Upper lobe of left lung (tissue), 6 donors: Measurements from ENCODE around the gene KLHDC3. TPM values are rescaled to one million over a fixed set of nuclear protein-coding genes. Genes with fewer than 3 reads are reported as not detected.
"Not testable (repeated sequence)": the region's sequence is repeated elsewhere in the genome, so short reads cannot be mapped to it uniquely, and the experiment has no call there.

Experiments used
- ATAC-seq, 2 donors: fragments of 200-7000 bp; cut with Tn5 transposase; one replicate each; pipeline ENCODE4 v1.9.1; 2022; ENCODE audit warnings: mild to moderate bottlenecking in 2 of 2, moderate library complexity in 2 of 2; ENCODE audit not compliant: low FRiP score in 2 of 2
- DNase-seq, 2 donors: peaks; one replicate each; pipeline ENCODE4 v3.0.0-alpha.2; 2019 to 2020
- H3K27ac ChIP-seq, 4 donors: fragments of 200-600 bp; sonication (generic); one replicate each; pipeline ENCODE4 v1.5.1; 2016 to 2019
- H3K27me3 ChIP-seq, 4 donors: fragments of 200-600 bp; sonication (generic); one replicate each; pipeline ENCODE4 v1.5.1; 2017 to 2019
- H3K36me3 ChIP-seq, 4 donors: fragments of 200-600 bp; sonication (generic); one replicate each; pipeline ENCODE4 v1.5.1; 2016 to 2019
- H3K4me1 ChIP-seq, 4 donors: fragments of 200-600 bp; sonication (generic); one replicate each; pipeline ENCODE4 v1.5.1; 2018 to 2019
- H3K4me3 ChIP-seq, 4 donors: fragments of 200-600 bp; sonication (generic); one replicate each; pipeline ENCODE4 v1.5.1; 2017 to 2019; ENCODE audit warnings: mild to moderate bottlenecking in 2 of 4, moderate library complexity in 1 of 4
- H3K9me3 ChIP-seq, 4 donors: fragments of 200-600 bp; sonication (generic); one replicate each; pipeline ENCODE4 v1.5.1; 2018 to 2019
- EP300 ChIP-seq, 4 donors: sonication (generic); formaldehyde crosslinking; IDR thresholded peaks; one replicate each; pipeline ENCODE4 v1.5.1; 2017; ENCODE audit warnings: antibody characterized with exemption in 4 of 4, control low read depth in 2 of 4
- POLR2A ChIP-seq, 4 donors: fragments of 450-650 bp; IDR thresholded peaks; one replicate each; pipeline ENCODE4 v1.5.1; 2016 to 2017; ENCODE audit warnings: antibody characterized with exemption in 4 of 4, mild to moderate bottlenecking in 2 of 4
- POLR2AphosphoS5 ChIP-seq, 2 donors: sonication (generic); formaldehyde crosslinking; IDR thresholded peaks; one replicate each; pipeline ENCODE4 v1.5.1; 2017; ENCODE audit warnings: antibody characterized with exemption in 2 of 2
- WGBS, 2 donors: methylation state at CpG; one replicate each; pipeline ENCODE4 v1.1.5; 2017 to 2018; 5-methylcytosine and 5-hydroxymethylcytosine counted together
- total RNA-seq, 6 donors: library from RNA; depleted of rRNA in 4 of 6; stranded (reverse); fragments of >200 nt in 4 of 6; gene quantifications; one replicate each; pipeline versions ENCODE4 v1.1.0 to v1.2.1, GENCODE V29; 2016 to 2021
- TF ChIP-seq, protein P1 (sequence below), 6 experiments: fragments of 450-650 bp in 4 of 6; fragments of 200-600 bp in 2 of 6; sonication (generic) in 2 of 6; IDR thresholded peaks; one replicate each; pipeline ENCODE4 v1.5.1; 2016 to 2019; ENCODE audit warnings: antibody characterized with exemption in 6 of 6
- donor health status: DM: no; HTN: no; CAD: no; lungs with moderate emphysema.
- donor health status: DM: no; HTN: yes; CAD: no; lungs with severe emphysema.

Gene KLHDC3
- total RNA-seq, 6 donors from 2014 or later = 36.7 to 74.0 (median 59.3) TPM

GRCh38 chr6:43040542-43041257, 26.7 kb downstream of the KLHDC3 start:
- ATAC-seq (no peak), DNase-seq (no peak)
- Histone ChIP-seq H3K36me3 (peaks cover 15 to 88% (median 65%) of the 10 kb centered on the region in 4 donors), H3K4me3 (no peak overlapping the region), H3K27ac (no peak overlapping the region), H3K4me1 (no peaks in the 10 kb centered on the region), H3K9me3 (no peaks in the 10 kb centered on the region), H3K27me3 (no peaks in the 10 kb centered on the region)
- 93% methylated on average over 15 to 18 of the region's 18 CpGs for WGBS, 2 donors
- TF ChIP-seq EP300 (IDR thresholded peaks at IDR 0.05) (no peak), POLR2AphosphoS5 (IDR thresholded peaks at IDR 0.05) (no peak), POLR2A (IDR thresholded peaks at IDR 0.05) (no peak)
- TF ChIP-seq, protein P1, sequence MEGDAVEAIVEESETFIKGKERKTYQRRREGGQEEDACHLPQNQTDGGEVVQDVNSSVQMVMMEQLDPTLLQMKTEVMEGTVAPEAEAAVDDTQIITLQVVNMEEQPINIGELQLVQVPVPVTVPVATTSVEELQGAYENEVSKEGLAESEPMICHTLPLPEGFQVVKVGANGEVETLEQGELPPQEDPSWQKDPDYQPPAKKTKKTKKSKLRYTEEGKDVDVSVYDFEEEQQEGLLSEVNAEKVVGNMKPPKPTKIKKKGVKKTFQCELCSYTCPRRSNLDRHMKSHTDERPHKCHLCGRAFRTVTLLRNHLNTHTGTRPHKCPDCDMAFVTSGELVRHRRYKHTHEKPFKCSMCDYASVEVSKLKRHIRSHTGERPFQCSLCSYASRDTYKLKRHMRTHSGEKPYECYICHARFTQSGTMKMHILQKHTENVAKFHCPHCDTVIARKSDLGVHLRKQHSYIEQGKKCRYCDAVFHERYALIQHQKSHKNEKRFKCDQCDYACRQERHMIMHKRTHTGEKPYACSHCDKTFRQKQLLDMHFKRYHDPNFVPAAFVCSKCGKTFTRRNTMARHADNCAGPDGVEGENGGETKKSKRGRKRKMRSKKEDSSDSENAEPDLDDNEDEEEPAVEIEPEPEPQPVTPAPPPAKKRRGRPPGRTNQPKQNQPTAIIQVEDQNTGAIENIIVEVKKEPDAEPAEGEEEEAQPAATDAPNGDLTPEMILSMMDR (IDR thresholded peaks at IDR 0.05) = no peak

DNA sequence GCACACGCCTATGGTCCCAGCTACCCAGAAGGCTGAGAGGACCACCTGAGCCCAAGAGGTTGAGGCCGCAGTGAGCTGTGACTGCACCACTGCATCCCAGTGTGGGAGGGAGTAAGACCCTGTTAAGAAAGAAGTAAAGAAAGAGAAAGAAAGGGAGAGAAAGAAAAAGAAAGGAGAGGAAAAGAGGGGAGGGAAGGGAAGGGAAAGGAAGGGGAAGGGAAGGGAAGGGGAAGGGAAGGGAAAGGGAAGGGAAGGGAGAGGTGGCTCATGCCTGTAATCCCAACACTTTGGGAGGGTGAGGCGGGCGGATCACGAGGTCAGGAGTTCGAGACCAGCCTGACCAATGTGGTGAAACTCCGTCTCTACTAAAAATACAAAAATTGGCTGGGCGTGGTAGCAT, 27.4 kb downstream of the KLHDC3 start:
- not testable (repeated sequence) for DNase-seq, ATAC-seq, H3K4me1 ChIP-seq, H3K4me3 ChIP-seq, H3K9me3 ChIP-seq, H3K27me3 ChIP-seq, H3K27ac ChIP-seq
- peaks cover 15 to 89% (median 70%) of the 10 kb centered on the region in 4 donors for H3K36me3 ChIP-seq
- 93 to 97% methylated on average over 8 of the region's 8 CpGs for WGBS, 2 donors

DNA sequence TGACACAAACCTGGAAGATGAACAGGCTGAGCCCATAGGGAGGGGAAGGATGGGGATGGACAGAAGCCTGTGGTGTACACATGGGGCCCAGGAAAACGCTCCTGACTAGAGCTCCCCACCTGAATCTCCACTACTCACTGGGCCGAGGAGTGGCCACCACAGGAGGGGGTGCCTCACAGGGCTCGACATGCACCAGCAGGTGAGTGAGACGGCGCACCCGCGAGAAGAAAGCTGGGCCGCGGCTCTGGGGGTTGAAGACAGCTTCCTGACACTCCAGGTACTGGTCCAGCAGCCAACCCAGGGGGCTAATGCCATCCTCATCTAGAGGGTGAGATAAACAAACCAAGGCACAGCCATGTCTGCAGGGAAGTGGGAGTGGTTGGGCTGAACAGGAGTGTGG, 29.3 kb downstream of the KLHDC3 start:
- peaks cover 6 to 88% (median 64%) of the 10 kb centered on the region in 4 donors for H3K36me3 ChIP-seq
- no peak for ATAC-seq
- no peak for DNase-seq
- H3K27me3 ChIP-seq = no peaks in the 10 kb centered on the region
- WGBS, 2 donors = 88 to 94% methylated on average over 9 of the region's 9 CpGs
- TF ChIP-seq EP300 (IDR thresholded peaks at IDR 0.05) (no peak), POLR2AphosphoS5 (IDR thresholded peaks at IDR 0.05) (no peak), POLR2A (IDR thresholded peaks at IDR 0.05) (no peak)
- no peak overlapping the region for H3K27ac ChIP-seq
- H3K4me1 ChIP-seq = no peaks in the 10 kb centered on the region
- no peaks in the 10 kb centered on the region for H3K9me3 ChIP-seq
- H3K4me3 ChIP-seq = no peak overlapping the region

DNA sequence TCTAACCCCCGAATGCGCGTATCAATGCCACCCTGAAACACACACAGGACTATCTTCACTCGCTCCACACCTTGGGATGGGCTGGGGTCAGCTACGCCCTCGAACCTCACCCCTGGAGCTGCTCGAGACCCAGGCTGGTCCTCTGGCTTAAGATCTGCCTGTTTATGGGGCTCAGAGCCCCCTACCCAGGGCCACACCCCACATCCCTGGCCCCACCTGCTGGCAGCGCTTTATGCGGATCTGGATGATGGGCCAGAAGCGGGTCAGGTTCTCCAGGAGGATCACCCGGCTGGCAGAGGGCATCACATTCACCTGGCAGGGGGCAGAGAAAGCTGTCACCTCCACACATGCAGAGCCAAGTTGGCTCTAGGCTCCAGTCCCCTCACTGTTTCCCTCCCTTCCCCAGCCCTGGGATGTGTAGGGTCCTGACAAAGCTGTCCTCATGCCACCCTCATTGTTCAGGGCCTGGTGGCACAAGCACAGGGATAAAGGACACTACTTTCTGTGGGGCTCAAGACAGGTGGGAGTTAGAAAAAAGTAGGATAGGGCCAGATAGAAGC, 31.4 kb downstream of the KLHDC3 start:
- DNase-seq = no peak
- no peaks in the 10 kb centered on the region for H3K27me3 ChIP-seq
- no peak overlapping the region for H3K27ac ChIP-seq
- H3K4me3 ChIP-seq = no peak overlapping the region
- no peak for ATAC-seq
- H3K36me3 ChIP-seq = peaks cover 6 to 88% (median 60%) of the 10 kb centered on the region in 4 donors
- H3K9me3 ChIP-seq = no peaks in the 10 kb centered on the region
- WGBS, 2 donors = 91 to 94% methylated on average over 8 to 11 of the region's 11 CpGs
- TF ChIP-seq EP300 (IDR thresholded peaks at IDR 0.05) = no peak
- TF ChIP-seq, protein P1 (IDR thresholded peaks at IDR 0.05) = no peak
- TF ChIP-seq POLR2A (IDR thresholded peaks at IDR 0.05) = no peak
- TF ChIP-seq POLR2AphosphoS5 (IDR thresholded peaks at IDR 0.05) = no peak
- H3K4me1 ChIP-seq = no peaks in the 10 kb centered on the region

- TF ChIP-seq EP300 (IDR thresholded peaks at IDR 0.05) = no peak
- Histone ChIP-seq H3K27me3 (no peaks in the 10 kb centered on the region), H3K4me1 (peaks cover 7 to 13% (median 8%) of the 10 kb centered on the region in 4 donors), H3K4me3 (no peak overlapping the region), H3K9me3 (no peaks in the 10 kb centered on the region), H3K36me3 (peaks cover 6 to 71% (median 49%) of the 10 kb centered on the region in 4 donors), H3K27ac (no peak overlapping the region)
- DNase-seq (no peak), ATAC-seq (no peak)
- WGBS, 2 donors = 83 to 90% methylated on average over 3 to 7 of the region's 7 CpGs
Measured at GRCh38 chr6:43047998-43048397, 33.9 kb downstream of the KLHDC3 start.

- peak in 1 of 2 donors; percentile 56 for DNase-seq
- no peak overlapping the region for H3K4me3 ChIP-seq
- peaks cover 16 to 24% (median 16%) of the 10 kb centered on the region in 4 donors for H3K4me1 ChIP-seq
- H3K9me3 ChIP-seq = no peaks in the 10 kb centered on the region
- peaks cover 7 to 49% (median 33%) of the 10 kb centered on the region in 4 donors for H3K36me3 ChIP-seq
- no peak overlapping the region for H3K27ac ChIP-seq
- H3K27me3 ChIP-seq = no peaks in the 10 kb centered on the region
- 91 to 97% methylated on average over 12 to 15 of the region's 17 CpGs for WGBS, 2 donors
- TF ChIP-seq EP300 (IDR thresholded peaks at IDR 0.05) = no peak
- TF ChIP-seq, protein P1 (IDR thresholded peaks at IDR 0.05) = no peak
- no peak for TF ChIP-seq POLR2A (IDR thresholded peaks at IDR 0.05)
- no peak for TF ChIP-seq POLR2AphosphoS5 (IDR thresholded peaks at IDR 0.05)
- ATAC-seq = no peak
Measured at GRCh38 chr6:43050981-43051380, 36.9 kb downstream of the KLHDC3 start.
